K562 (cell line): Measurements from ENCODE around the gene CRYBG3. TPM values are rescaled to one million over a fixed set of nuclear protein-coding genes. Genes with fewer than 3 reads are reported as not detected.

Source experiments
- ARID1B ChIP-seq: fragments of 450-650 bp; IDR thresholded peaks from 2 replicates; pipeline ENCODE4 v1.6.1; 2016; ENCODE audit warnings: antibody characterized with exemption, mild to moderate bottlenecking, inconsistent platforms
- C11orf30 ChIP-seq: fragments of 450-650 bp; IDR thresholded peaks from 2 replicates; pipeline ENCODE4 v1.6.1; 2016; ENCODE audit warnings: low read depth, mild to moderate bottlenecking
- CHD4 ChIP-seq: fragments of 200-600 bp; sonication (generic); IDR thresholded peaks from 3 replicates; pipeline ENCODE4 v1.6.1; 2012; ENCODE audit warnings: low read depth, mild to moderate bottlenecking, mixed read lengths, low read length, inconsistent platforms; ENCODE audit not compliant: insufficient read depth, insufficient replicate concordance, poor library complexity, severe bottlenecking
- DPF2 ChIP-seq: fragments of 450-650 bp; IDR thresholded peaks from 2 replicates; pipeline ENCODE4 v1.6.1; 2016
- HDAC1 ChIP-seq, 2 experiments: fragments of 450-650 bp; IDR thresholded peaks; 2 replicates each; pipeline ENCODE4 v1.6.1; 2016 to 2017; ENCODE audit warnings: inconsistent platforms in 1 of 2, mild to moderate bottlenecking in 1 of 2, moderate library complexity in 1 of 2
- JUND ChIP-seq, 2 experiments: IDR thresholded peaks; 2 replicates in 1 of 2; 3 replicates in 1 of 2; pipeline ENCODE4 v1.6.1; 2011; ENCODE audit warnings: borderline replicate concordance in 2 of 2, low read depth in 2 of 2, low read length in 2 of 2, improper control_type of control experiment in 1 of 2, missing biosample characterization in 1 of 2, missing genetic modification characterization in 1 of 2, missing genetic modification reagents in 1 of 2
- KAT2B ChIP-seq: IDR thresholded peaks from one replicate; pipeline ENCODE4 v1.6.1; 2012; ENCODE audit warnings: low read depth, mild to moderate bottlenecking, control low read depth, inconsistent platforms, low read length, moderate library complexity
- KAT7 ChIP-seq: sonication (generic); formaldehyde crosslinking; IDR thresholded peaks from 2 replicates; pipeline ENCODE4 v1.8.0; 2022; ENCODE audit warnings: missing genetic modification reagents, mild to moderate bottlenecking, borderline replicate concordance
- NCOR1 ChIP-seq: fragments of 450-650 bp; IDR thresholded peaks from 2 replicates; pipeline ENCODE4 v1.6.1; 2016; ENCODE audit warnings: mild to moderate bottlenecking, moderate library complexity
- PHF8 ChIP-seq: fragments of 200-600 bp; sonication (generic); IDR thresholded peaks from 2 replicates; pipeline ENCODE4 v1.6.1; 2012; ENCODE audit warnings: mixed run types, mild to moderate bottlenecking, inconsistent platforms, low read length, moderate library complexity, borderline replicate concordance
- RCOR1 ChIP-seq, 2 experiments: IDR thresholded peaks; 2 replicates each; pipeline ENCODE4 v1.6.1; 2012; ENCODE audit warnings: low read depth in 2 of 2, low read length in 2 of 2, borderline replicate concordance in 1 of 2, improper control_type of control experiment in 1 of 2
- SRF ChIP-seq, 2 experiments: fragments of 250-450, 450-650 bp in 1 of 2; sonication (Bioruptor Pico) in 1 of 2; sonication (generic) in 1 of 2; formaldehyde crosslinking; IDR thresholded peaks; 2 replicates each; pipeline versions ENCODE4 v1.5.0 to v1.5.1; 2020 to 2022; ENCODE audit warnings: mild to moderate bottlenecking in 1 of 2, missing genetic modification reagents in 1 of 2
- STAT5A ChIP-seq: IDR thresholded peaks from 2 replicates; pipeline ENCODE4 v1.6.1; 2012; ENCODE audit warnings: low read length, inconsistent platforms, borderline replicate concordance
- ZNF224 ChIP-seq: sonication (generic); formaldehyde crosslinking; IDR thresholded peaks from 2 replicates; pipeline ENCODE4 v1.8.0; 2022; ENCODE audit warnings: mild to moderate bottlenecking, missing genetic modification reagents
- ZNF3 ChIP-seq: fragments of 250-450 bp; sonication (Bioruptor Pico); IDR thresholded peaks from 2 replicates; pipeline ENCODE4 v1.5.0; 2021; ENCODE audit warnings: mild to moderate bottlenecking, moderate library complexity
- ZNF347 ChIP-seq: fragments of 450-650 bp; formaldehyde crosslinking; IDR thresholded peaks from 2 replicates; pipeline ENCODE4 v1.4.0; 2020; ENCODE audit warnings: low read depth, mild to moderate bottlenecking, moderate library complexity
- ZNF384 ChIP-seq: IDR thresholded peaks from 2 replicates; pipeline ENCODE4 v1.6.1; 2012; ENCODE audit warnings: low read depth, low read length, improper control_type of control experiment
- ZNF551 ChIP-seq: fragments of 250-450 bp; sonication (Bioruptor Pico); IDR thresholded peaks from 2 replicates; pipeline ENCODE4 v1.5.0; 2021; ENCODE audit warnings: mild to moderate bottlenecking, moderate library complexity
- polyA plus RNA-seq, 8 experiments: library from polyadenylated mRNA; depleted of rRNA in 4 of 8; stranded (reverse) in 5 of 8; unstranded in 3 of 8; fragments of >200 nt; fragmentation: Nextera tagmentation in 2 of 8; fragmentation: Illumina TruSeq in 1 of 8; extraction: Ambion mirVana in 2 of 8; extraction: Trizol in 1 of 8; gene quantifications; 2 replicates each; pipeline versions ENCODE4 v1.2.1 to v1.2.3, GENCODE V29; 2011 to 2014; ENCODE audit warnings: inconsistent platforms in 1 of 8, missing spikeins in 1 of 8
- total RNA-seq, 7 experiments: library from RNA; depleted of rRNA in 6 of 7; stranded (reverse); fragments of >200 nt in 6 of 7; fragmentation: Illumina TruSeq in 2 of 7; extraction: Trizol in 2 of 7; gene quantifications; 2 replicates each; pipeline versions ENCODE4 v1.2.1 to v1.2.3, GENCODE V29; 2011 to 2021; ENCODE audit warnings: low replicate concordance in 1 of 7
- TF ChIP-seq, protein P1 (sequence below): fragments of 250-450 bp; sonication (Bioruptor Pico); IDR thresholded peaks from 2 replicates; pipeline ENCODE4 v1.5.0; 2021
- TF ChIP-seq, protein P2 (sequence below): fragments of 450-650 bp; IDR thresholded peaks from 2 replicates; pipeline ENCODE4 v1.6.1; 2016; ENCODE audit warnings: low read depth, mild to moderate bottlenecking, moderate library complexity
- TF ChIP-seq, protein P3 (sequence below): fragments of 450-650 bp; IDR thresholded peaks from 2 replicates; pipeline ENCODE4 v1.6.1; 2016; ENCODE audit warnings: antibody characterized with exemption
- TF ChIP-seq, protein P4 (sequence below): sonication (generic); formaldehyde crosslinking; IDR thresholded peaks from 2 replicates; pipeline ENCODE4 v1.8.0; 2022; ENCODE audit warnings: mild to moderate bottlenecking, missing genetic modification reagents
- TF ChIP-seq, protein P5 (sequence below): fragments of 450-650 bp; formaldehyde crosslinking; IDR thresholded peaks from 2 replicates; pipeline ENCODE4 v1.4.0; 2020; ENCODE audit warnings: mild to moderate bottlenecking

Gene CRYBG3
- total and polyA plus RNA-seq, 9 of the 15 experiments (the other 6 are each of a cell fraction or from before 2014, with no cell fraction given), result 0.08 to 0.72 (median 0.18) TPM

DNA sequence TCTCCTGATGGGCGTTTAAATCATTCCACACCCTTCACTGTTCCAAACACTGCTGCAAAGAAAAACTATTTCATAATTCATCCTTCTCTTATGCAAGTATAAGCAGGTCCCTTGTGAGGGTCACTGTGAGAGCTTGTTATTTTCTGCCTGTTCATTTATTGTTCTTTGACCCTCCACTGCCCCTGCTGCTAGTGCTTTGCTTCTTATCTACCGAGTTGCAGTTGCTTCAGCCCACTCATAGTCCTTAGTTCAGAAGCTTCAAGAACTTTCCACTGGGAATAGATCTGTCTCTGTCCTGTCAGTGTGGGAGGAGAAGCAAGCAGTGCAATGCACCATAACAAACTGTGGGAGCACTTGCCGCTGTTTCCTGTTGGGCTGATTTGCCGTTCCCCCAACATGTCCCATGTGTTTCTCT, 110.6 kb downstream of the CRYBG3 start (continued):
- no peak for TF ChIP-seq KAT7 (CRISPR knock-in tag)
- TF ChIP-seq ZNF384, result no peak
- TF ChIP-seq ARID1B, result peak; percentile 82
- peak; percentile 85 for TF ChIP-seq DPF2
- TF ChIP-seq STAT5A, result peak; percentile 58; the same call in 1 of the 2 replicates
- TF ChIP-seq, protein P1, sequence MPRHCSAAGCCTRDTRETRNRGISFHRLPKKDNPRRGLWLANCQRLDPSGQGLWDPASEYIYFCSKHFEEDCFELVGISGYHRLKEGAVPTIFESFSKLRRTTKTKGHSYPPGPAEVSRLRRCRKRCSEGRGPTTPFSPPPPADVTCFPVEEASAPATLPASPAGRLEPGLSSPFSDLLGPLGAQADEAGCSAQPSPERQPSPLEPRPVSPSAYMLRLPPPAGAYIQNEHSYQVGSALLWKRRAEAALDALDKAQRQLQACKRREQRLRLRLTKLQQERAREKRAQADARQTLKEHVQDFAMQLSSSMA (CRISPR knock-in tag), result no peak
- no peak for TF ChIP-seq CHD4
- no peak for TF ChIP-seq SRF (CRISPR knock-in tag; IDR thresholded peaks at IDR 0.05)
- peak; percentile 73 for TF ChIP-seq NCOR1
- no peak for TF ChIP-seq JUND (IDR thresholded peaks at IDR 0.05; ENCODE audit: borderline replicate concordance, low read depth, low read length)
- TF ChIP-seq JUND (tag; IDR thresholded peaks at IDR 0.05; ENCODE audit: borderline replicate concordance, low read depth, low read length), result no peak
- no peak for TF ChIP-seq ZNF551 (CRISPR knock-in tag)
- TF ChIP-seq KAT2B, result no peak
- no peak for TF ChIP-seq ZNF3 (CRISPR knock-in tag)
- no peak for TF ChIP-seq C11orf30
- TF ChIP-seq ZNF347, result no peak
- no peak for TF ChIP-seq ZNF224 (CRISPR knock-in tag)
- TF ChIP-seq, protein P2, sequence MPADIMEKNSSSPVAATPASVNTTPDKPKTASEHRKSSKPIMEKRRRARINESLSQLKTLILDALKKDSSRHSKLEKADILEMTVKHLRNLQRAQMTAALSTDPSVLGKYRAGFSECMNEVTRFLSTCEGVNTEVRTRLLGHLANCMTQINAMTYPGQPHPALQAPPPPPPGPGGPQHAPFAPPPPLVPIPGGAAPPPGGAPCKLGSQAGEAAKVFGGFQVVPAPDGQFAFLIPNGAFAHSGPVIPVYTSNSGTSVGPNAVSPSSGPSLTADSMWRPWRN, result no peak
- peak in 1 of 2 experiments; percentile 70; a peak in 1 of 4 replicates for TF ChIP-seq HDAC1 (IDR thresholded peaks at IDR 0.05)
- TF ChIP-seq RCOR1 (IDR thresholded peaks at IDR 0.05; ENCODE audit: borderline replicate concordance in 1 of 2, low read depth in 2 of 2, low read length in 2 of 2), result no peak
- TF ChIP-seq, protein P3, sequence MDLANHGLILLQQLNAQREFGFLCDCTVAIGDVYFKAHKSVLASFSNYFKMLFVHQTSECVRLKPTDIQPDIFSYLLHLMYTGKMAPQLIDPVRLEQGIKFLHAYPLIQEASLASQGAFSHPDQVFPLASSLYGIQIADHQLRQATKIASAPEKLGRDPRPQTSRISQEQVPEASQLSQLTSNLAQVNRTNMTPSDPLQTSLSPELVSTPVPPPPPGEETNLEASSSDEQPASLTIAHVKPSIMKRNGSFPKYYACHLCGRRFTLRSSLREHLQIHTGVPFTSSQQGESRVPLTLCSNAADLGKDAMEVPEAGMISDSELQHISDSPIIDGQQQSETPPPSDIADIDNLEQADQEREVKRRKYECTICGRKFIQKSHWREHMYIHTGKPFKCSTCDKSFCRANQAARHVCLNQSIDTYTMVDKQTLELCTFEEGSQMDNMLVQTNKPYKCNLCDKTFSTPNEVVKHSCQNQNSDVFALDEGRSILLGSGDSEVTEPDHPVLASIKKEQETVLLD, result no peak
- TF ChIP-seq, protein P4, sequence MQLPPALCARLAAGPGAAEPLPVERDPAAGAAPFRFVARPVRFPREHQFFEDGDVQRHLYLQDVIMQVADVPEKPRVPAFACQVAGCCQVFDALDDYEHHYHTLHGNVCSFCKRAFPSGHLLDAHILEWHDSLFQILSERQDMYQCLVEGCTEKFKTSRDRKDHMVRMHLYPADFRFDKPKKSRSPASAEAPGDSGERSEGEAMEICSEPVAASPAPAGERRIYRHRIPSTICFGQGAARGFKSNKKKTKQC (CRISPR knock-in tag), result no peak
- TF ChIP-seq PHF8, result no peak
- TF ChIP-seq, protein P5, sequence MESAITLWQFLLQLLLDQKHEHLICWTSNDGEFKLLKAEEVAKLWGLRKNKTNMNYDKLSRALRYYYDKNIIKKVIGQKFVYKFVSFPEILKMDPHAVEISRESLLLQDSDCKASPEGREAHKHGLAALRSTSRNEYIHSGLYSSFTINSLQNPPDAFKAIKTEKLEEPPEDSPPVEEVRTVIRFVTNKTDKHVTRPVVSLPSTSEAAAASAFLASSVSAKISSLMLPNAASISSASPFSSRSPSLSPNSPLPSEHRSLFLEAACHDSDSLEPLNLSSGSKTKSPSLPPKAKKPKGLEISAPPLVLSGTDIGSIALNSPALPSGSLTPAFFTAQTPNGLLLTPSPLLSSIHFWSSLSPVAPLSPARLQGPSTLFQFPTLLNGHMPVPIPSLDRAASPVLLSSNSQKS (CRISPR knock-in tag), result no peak
